HG02642 (cell line): ENCODE data around the gene NME9.

Experiments
- ATAC-seq: cut with Tn5 transposase; IDR thresholded peaks from one replicate; pipeline ENCODE4 v1.9.1; 2021; ENCODE audit warnings: mild to moderate bottlenecking; ENCODE audit not compliant: unreplicated experiment, poor library complexity

Gene NME9

GRCh38 chr3:138297059-138297607 lies 32.5 kb downstream of the NME9 start:
- peak; percentile 7 for ATAC-seq

DNA sequence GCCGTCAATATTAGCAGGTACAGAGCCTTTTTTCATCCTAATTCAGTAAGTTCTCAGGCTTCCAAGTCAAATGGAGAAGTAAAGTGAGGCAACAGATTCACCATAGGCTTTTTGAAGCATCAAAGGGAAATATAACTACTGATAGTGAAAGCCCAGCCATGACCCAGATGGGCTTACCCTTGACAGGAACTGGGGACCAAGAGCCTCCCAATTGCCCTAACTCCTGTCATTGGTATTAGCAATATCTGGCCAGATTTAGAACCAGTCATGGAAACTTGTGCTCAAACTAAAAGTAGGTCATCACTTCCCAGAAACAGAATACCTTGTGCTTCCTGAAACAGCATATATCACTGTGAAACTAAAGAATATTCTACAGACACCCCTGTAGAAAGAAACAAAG lies 33.0 kb downstream of the NME9 start:
- peak; percentile 42 for ATAC-seq

GRCh38 chr3:138289701-138290100 lies 40.0 kb downstream of the NME9 start:
- no peak for ATAC-seq

DNA sequence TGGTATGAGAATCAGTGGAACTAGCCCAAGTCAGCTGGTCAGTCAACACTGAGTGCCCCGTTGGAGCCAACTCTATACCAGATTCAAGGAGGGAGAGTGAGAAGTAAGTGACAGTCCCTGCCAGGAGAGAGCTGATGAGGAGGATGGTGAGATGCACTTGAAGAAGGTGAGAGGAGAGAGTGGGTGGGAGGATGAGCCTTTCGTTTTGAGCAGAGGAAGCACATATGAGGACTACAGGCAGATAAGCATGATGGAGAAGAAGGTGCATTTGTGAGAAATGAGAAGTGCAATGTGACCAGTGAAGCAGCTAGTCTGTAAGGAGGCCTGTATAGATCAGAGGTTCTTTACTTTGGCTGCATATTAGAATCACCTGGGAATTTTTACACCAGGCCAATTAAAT lies 40.4 kb downstream of the NME9 start:
- no peak for ATAC-seq

- ATAC-seq, result no peak
Observed at GRCh38 chr3:138284957-138285477, 44.6 kb downstream of the NME9 start.

GRCh38 chr3:138284079-138284478 lies 45.6 kb downstream of the NME9 start:
- ATAC-seq, result no peak

DNA sequence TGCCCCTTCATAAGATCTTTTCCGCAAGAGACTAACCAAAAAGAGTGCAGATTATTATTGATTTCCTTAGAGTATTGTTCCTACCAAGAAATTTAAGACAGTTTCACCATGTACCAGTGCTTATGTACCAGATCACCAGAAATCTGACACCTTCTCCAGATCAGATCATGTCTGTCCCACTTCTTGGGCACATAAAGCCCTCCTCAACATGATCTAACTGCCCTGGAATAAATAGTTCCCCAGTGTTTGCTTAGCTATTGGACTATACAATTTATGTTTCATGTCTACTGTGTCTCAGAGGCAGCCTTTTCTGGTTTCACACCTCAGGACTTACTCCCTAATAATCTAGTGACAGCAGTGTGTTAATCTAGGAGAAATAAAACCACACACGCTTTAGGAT lies 46.8 kb downstream of the NME9 start:
- ATAC-seq, result no peak

DNA sequence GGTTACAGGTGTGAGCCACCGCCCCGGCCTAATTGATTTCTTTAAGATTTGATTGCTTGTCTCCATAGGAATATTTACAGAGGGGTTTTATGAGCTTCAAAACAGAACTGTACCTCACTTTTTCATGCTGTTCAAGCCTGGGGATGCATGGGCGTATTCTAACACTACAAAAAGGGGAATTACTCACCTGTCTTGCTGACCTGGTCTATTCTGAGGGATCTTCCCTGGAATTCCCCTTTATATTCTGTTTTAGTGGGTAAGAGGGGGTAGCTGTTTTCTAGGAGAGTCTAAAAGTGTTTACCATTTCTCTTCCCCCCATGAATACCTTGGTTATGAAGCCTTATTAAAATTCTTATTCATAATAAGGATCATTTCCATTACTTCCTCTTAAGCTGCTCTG lies 48.1 kb downstream of the NME9 start:
- ATAC-seq, result no peak

- ATAC-seq, result no peak
Observed at GRCh38 chr3:138271189-138271794, 58.4 kb downstream of the NME9 start.

DNA sequence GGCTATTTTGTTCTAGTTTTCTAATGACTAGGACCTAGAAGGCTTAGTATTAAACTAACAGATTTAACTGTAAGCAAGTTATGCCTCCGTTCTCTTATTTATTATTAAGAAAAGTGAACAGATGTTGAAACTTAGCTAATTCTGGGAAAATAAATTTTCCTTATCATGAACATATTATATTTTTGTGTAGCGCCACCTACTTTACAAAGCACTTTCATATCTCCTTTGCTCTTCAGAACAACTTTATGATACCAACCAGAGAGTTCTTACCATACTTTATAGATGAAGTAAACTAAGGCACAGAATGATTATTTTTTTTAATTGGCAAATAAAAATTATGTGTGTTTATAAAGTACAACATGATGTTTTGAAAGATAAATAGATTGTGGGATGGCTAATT lies 59.4 kb downstream of the NME9 start:
- ATAC-seq, result no peak

GRCh38 chr3:138267083-138267482 lies 62.6 kb downstream of the NME9 start:
- no peak for ATAC-seq

- no peak for ATAC-seq
Observed at GRCh38 chr3:138265745-138266144, 63.9 kb downstream of the NME9 start.

GRCh38 chr3:138263104-138263503 lies 66.5 kb downstream of the NME9 start:
- no peak for ATAC-seq

DNA sequence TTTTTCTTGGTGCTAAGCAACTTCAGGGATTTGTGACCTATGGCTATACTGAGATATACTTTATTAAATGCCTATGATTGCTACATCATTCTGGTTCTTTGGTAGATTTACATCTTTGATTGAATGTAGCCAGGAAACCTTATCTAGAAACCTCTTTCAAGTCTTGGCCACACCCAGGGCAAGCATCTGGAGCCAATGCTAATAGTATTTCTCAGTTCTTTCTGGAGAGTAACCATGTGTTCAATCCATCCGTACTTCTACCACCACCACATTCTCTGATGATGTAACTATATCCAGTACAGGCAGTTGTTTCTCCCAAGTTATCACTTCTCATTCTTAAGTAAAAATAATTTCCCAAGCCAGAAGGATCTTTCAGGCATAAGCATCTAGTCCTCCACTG lies 69.0 kb downstream of the NME9 start:
- no peak for ATAC-seq

DNA sequence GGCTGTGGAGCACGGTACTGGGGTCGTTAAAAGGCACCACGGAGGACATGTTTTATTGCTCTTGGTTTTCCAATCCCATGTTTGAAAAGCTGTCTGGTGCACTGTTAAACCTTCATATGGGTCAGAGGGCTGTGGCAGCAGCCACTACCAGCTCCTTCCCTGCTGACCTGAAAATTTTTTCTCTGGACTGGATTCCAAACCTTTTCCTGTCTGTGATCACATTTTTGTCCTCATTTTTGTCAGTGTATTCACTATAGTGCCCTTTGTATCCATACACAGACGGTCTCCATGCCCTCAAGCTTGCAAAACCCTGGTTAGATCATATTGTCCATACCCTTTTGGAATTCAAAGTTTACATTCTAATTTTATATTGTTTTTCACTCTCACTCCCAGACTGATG lies 70.5 kb downstream of the NME9 start:
- ATAC-seq, result no peak

DNA sequence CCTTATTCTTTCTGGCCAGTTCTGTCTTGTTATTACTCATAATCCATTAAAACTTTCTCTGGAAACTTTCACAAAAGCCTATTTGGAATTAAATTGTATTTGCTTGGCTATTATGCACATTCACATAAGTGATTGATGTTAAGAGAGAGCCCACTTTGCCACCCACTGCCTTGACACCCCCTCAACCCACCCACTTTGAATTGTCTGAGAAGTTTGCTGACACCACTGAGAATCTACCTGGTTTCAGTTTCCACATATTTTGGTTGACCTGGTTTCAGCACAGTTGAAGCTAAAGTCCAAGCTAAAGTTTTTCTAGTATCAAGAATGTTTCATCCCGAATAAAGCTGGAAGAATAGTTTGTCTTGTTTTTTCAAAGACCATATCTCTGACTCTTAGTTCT lies 71.7 kb downstream of the NME9 start:
- no peak for ATAC-seq

GRCh38 chr3:138256022-138256421 lies 73.6 kb downstream of the NME9 start:
- ATAC-seq, result no peak

- no peak for ATAC-seq
Observed at GRCh38 chr3:138254216-138254615, 75.4 kb downstream of the NME9 start.

DNA sequence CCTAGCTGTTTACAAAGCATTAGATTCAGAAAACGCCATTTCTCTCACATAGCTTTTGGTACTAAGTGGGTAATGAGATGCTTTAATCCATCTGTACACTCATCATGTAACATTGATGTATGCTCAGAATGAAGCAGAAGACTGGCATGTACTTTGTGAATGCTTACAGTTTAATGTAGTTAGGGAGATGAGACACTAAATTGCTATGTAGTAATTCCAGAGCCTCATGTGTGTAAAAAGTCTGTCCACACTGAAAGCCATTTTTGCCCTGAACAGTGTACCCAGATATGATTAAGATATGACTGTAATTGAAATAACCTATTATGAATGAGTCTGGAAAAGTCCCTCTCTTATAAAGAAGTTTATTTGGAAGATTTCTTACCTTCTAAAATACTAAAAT lies 76.0 kb downstream of the NME9 start:
- no peak for ATAC-seq
